Measurements from ENCODE around the gene PPT2.

DNA sequence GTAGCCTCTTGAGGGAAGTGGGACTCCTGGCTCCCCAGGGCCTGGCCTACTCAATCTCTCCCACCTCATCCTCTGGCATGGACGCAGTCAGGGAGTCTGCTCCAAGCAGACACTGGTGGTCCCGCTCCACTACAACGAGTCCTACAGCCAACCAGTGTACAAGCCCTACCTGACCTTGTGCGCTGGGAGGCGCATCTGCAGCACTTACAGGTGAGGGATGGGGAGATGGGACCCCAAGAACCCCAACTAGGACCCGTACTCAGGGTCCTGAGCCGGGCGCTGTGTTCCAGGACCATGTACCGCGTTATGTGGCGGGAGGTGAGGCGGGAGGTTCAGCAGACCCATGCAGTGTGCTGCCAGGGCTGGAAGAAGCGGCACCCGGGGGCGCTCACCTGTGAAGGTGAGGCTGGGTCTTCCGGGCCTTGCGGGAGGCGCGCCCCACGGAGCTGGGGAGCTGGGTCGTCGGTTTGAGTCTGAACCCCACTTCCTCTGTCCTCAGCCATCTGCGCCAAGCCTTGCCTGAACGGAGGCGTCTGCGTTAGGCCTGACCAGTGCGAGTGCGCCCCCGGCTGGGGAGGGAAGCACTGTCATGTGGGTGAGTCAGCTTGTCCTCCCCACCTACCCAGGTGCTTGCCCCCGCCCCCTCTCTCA lies 12.6 kb downstream of the PPT2 start:
- TF ChIP-seq POLR2A (IDR thresholded peaks at IDR 0.05): no peak
- TF ChIP-seq, protein P1, sequence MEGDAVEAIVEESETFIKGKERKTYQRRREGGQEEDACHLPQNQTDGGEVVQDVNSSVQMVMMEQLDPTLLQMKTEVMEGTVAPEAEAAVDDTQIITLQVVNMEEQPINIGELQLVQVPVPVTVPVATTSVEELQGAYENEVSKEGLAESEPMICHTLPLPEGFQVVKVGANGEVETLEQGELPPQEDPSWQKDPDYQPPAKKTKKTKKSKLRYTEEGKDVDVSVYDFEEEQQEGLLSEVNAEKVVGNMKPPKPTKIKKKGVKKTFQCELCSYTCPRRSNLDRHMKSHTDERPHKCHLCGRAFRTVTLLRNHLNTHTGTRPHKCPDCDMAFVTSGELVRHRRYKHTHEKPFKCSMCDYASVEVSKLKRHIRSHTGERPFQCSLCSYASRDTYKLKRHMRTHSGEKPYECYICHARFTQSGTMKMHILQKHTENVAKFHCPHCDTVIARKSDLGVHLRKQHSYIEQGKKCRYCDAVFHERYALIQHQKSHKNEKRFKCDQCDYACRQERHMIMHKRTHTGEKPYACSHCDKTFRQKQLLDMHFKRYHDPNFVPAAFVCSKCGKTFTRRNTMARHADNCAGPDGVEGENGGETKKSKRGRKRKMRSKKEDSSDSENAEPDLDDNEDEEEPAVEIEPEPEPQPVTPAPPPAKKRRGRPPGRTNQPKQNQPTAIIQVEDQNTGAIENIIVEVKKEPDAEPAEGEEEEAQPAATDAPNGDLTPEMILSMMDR (IDR thresholded peaks at IDR 0.05): no peak
